GM18505 (cell line): Measurements from ENCODE around the gene PRPF40A.

Experiments used
- ATAC-seq: cut with Tn5 transposase; IDR thresholded peaks from one replicate; pipeline ENCODE4 v1.9.1; 2021; ENCODE audit not compliant: unreplicated experiment
- POLR2A ChIP-seq: IDR thresholded peaks from 4 replicates; pipeline ENCODE4 v1.6.1; 2011; ENCODE audit warnings: borderline replicate concordance; ENCODE audit not compliant: insufficient read depth, insufficient read length; ENCODE audit errors: extremely low read depth

Gene PRPF40A

GRCh38 chr2:152701198-152701597 lies 16.1 kb downstream of the PRPF40A start:
- no peak for TF ChIP-seq POLR2A
- ATAC-seq, result no peak

GRCh38 chr2:152696476-152696875 lies 20.8 kb downstream of the PRPF40A start:
- ATAC-seq, result no peak
- no peak for TF ChIP-seq POLR2A

GRCh38 chr2:152695763-152696162 lies 21.5 kb downstream of the PRPF40A start:
- ATAC-seq, result no peak
- no peak for TF ChIP-seq POLR2A

GRCh38 chr2:152694161-152694661 lies 23.1 kb downstream of the PRPF40A start:
- TF ChIP-seq POLR2A, result no peak
- ATAC-seq, result peak; percentile 42

GRCh38 chr2:152693033-152693432 lies 24.2 kb downstream of the PRPF40A start:
- no peak for TF ChIP-seq POLR2A
- peak; percentile 88 for ATAC-seq

GRCh38 chr2:152686321-152686720 lies 30.9 kb downstream of the PRPF40A start:
- no peak for ATAC-seq

GRCh38 chr2:152683400-152683799 lies 33.9 kb downstream of the PRPF40A start:
- no peak for TF ChIP-seq POLR2A
- ATAC-seq, result no peak

More at GRCh38 chr2:152686321-152686720, 30.9 kb downstream of the PRPF40A start:
- no peak for TF ChIP-seq POLR2A

GRCh38 chr2:152682663-152683062 lies 34.6 kb downstream of the PRPF40A start:
- TF ChIP-seq POLR2A, result no peak
- no peak for ATAC-seq

- ATAC-seq, result no peak
- no peak for TF ChIP-seq POLR2A
These were observed 38.5 kb downstream of the PRPF40A start for GRCh38 chr2:152678808-152679207.

GRCh38 chr2:152676461-152676860 lies 40.8 kb downstream of the PRPF40A start:
- ATAC-seq, result no peak
- TF ChIP-seq POLR2A, result no peak

- ATAC-seq, result no peak
- TF ChIP-seq POLR2A, result no peak
These were observed 42.9 kb downstream of the PRPF40A start for GRCh38 chr2:152674334-152674733.

GRCh38 chr2:152664725-152665124 lies 52.5 kb downstream of the PRPF40A start:
- no peak for TF ChIP-seq POLR2A
- ATAC-seq, result no peak

GRCh38 chr2:152661076-152661475 lies 56.2 kb downstream of the PRPF40A start:
- TF ChIP-seq POLR2A, result no peak
- ATAC-seq, result no peak

GRCh38 chr2:152658221-152658620 lies 59.0 kb downstream of the PRPF40A start:
- no peak for TF ChIP-seq POLR2A
- no peak for ATAC-seq

- peak; percentile 73 for ATAC-seq
These were observed 60.2 kb downstream of the PRPF40A start for GRCh38 chr2:152657043-152657442.

More at GRCh38 chr2:152657043-152657442, 60.2 kb downstream of the PRPF40A start:
- TF ChIP-seq POLR2A, result no peak
